ENCODE results near the gene FUT7. TPM values are rescaled to one million over a fixed set of nuclear protein-coding genes. Genes with fewer than 3 reads are reported as not detected.

FUT7 gene
- total and polyA plus RNA-seq, 2 donors (not counting 1 experiment from before 2014, with no cell fraction given): not detected

- no peaks in the 10 kb centered on the region for H3K79me2 ChIP-seq (ENCODE audit: control insufficient read depth, insufficient read depth, low read length)
- peaks cover 11% of the 10 kb centered on the region for H3K36me3 ChIP-seq (ENCODE audit: control insufficient read depth, insufficient read depth, low read length)
- no peaks in the 10 kb centered on the region for H3K9me3 ChIP-seq (ENCODE audit: control insufficient read depth, insufficient read depth, low read depth, low read length)
- no peak overlapping the region for H3K4me2 ChIP-seq (ENCODE audit: extremely low read depth, insufficient read depth, low read length)
- no peaks in the 10 kb centered on the region for H3K27me3 ChIP-seq (ENCODE audit: control insufficient read depth, insufficient read depth, low read length)
- no peak for DNase-seq (ENCODE audit: low read depth in 2 of 2)
- no peak overlapping the region for H3K9ac ChIP-seq (ENCODE audit: insufficient read depth, low read length)
- H4K20me1 ChIP-seq (ENCODE audit: control insufficient read depth, extremely low read depth, insufficient read depth, low read length): no peaks in the 10 kb centered on the region
- H3K4me1 ChIP-seq (ENCODE audit: control insufficient read depth, extremely low read depth, insufficient read depth, low read length): no peaks in the 10 kb centered on the region
- H3K4me3 ChIP-seq (replicated peaks in 1 of 4; ENCODE audit: control extremely low read depth in 1 of 4, insufficient read depth in 1 of 4, low read depth in 3 of 4, low read length in 4 of 4): no peak overlapping the region
- no peak for TF ChIP-seq CTCF (conservative IDR thresholded peaks at IDR 0.05 in 1 of 2, IDR thresholded peaks at IDR 0.05 in 1 of 2; ENCODE audit: low read depth in 1 of 2, low read length in 2 of 2)
- no peak for TF ChIP-seq EZH2 (IDR thresholded peaks at IDR 0.05; ENCODE audit: low read length, missing control alignments)
- H3K27ac ChIP-seq (ENCODE audit: insufficient read depth, low read length): no peak overlapping the region
- no peak overlapping the region for H2AFZ ChIP-seq (ENCODE audit: low read length)
These were observed 5.1 kb upstream of the FUT7 start for GRCh38 chr9:137037035-137037434.

- Histone ChIP-seq H3K9ac (ENCODE audit: insufficient read depth, low read length) (no peak overlapping the region), H4K20me1 (ENCODE audit: control insufficient read depth, extremely low read depth, insufficient read depth, low read length) (no peaks in the 10 kb centered on the region), H3K27me3 (ENCODE audit: control insufficient read depth, insufficient read depth, low read length) (no peaks in the 10 kb centered on the region), H3K36me3 (ENCODE audit: control insufficient read depth, insufficient read depth, low read length) (peaks cover 11% of the 10 kb centered on the region), H3K4me2 (ENCODE audit: extremely low read depth, insufficient read depth, low read length) (no peak overlapping the region), H3K4me3 (replicated peaks in 1 of 4; ENCODE audit: control extremely low read depth in 1 of 4, insufficient read depth in 1 of 4, low read depth in 3 of 4, low read length in 4 of 4) (no peak overlapping the region), H3K79me2 (ENCODE audit: control insufficient read depth, insufficient read depth, low read length) (no peaks in the 10 kb centered on the region), H3K4me1 (ENCODE audit: control insufficient read depth, extremely low read depth, insufficient read depth, low read length) (no peaks in the 10 kb centered on the region), H2AFZ (ENCODE audit: low read length) (no peak overlapping the region), H3K27ac (ENCODE audit: insufficient read depth, low read length) (no peak overlapping the region), H3K9me3 (ENCODE audit: control insufficient read depth, insufficient read depth, low read depth, low read length) (no peaks in the 10 kb centered on the region)
- no peak for TF ChIP-seq EZH2 (IDR thresholded peaks at IDR 0.05; ENCODE audit: low read length, missing control alignments)
- no peak for TF ChIP-seq CTCF (conservative IDR thresholded peaks at IDR 0.05 in 1 of 2, IDR thresholded peaks at IDR 0.05 in 1 of 2; ENCODE audit: low read depth in 1 of 2, low read length in 2 of 2)
- DNase-seq (ENCODE audit: low read depth in 2 of 2): no peak
These were observed 4.0 kb upstream of the FUT7 start for GRCh38 chr9:137035937-137036336.

- H2AFZ ChIP-seq (ENCODE audit: low read length): no peak overlapping the region
- peaks cover 9% of the 10 kb centered on the region for H3K36me3 ChIP-seq (ENCODE audit: control insufficient read depth, insufficient read depth, low read length)
- TF ChIP-seq CTCF (conservative IDR thresholded peaks at IDR 0.05 in 1 of 2, IDR thresholded peaks at IDR 0.05 in 1 of 2; ENCODE audit: low read depth in 1 of 2, low read length in 2 of 2): no peak
- no peaks in the 10 kb centered on the region for H4K20me1 ChIP-seq (ENCODE audit: control insufficient read depth, extremely low read depth, insufficient read depth, low read length)
- no peaks in the 10 kb centered on the region for H3K4me1 ChIP-seq (ENCODE audit: control insufficient read depth, extremely low read depth, insufficient read depth, low read length)
- H3K9ac ChIP-seq (ENCODE audit: insufficient read depth, low read length): no peak overlapping the region
- DNase-seq (ENCODE audit: low read depth in 2 of 2): no peak
- no peak overlapping the region for H3K27ac ChIP-seq (ENCODE audit: insufficient read depth, low read length)
- no peaks in the 10 kb centered on the region for H3K9me3 ChIP-seq (ENCODE audit: control insufficient read depth, insufficient read depth, low read depth, low read length)
- H3K27me3 ChIP-seq (ENCODE audit: control insufficient read depth, insufficient read depth, low read length): no peaks in the 10 kb centered on the region
- H3K4me2 ChIP-seq (ENCODE audit: extremely low read depth, insufficient read depth, low read length): no peak overlapping the region
- H3K4me3 ChIP-seq (replicated peaks in 1 of 4; ENCODE audit: control extremely low read depth in 1 of 4, insufficient read depth in 1 of 4, low read depth in 3 of 4, low read length in 4 of 4): no peak overlapping the region
- no peaks in the 10 kb centered on the region for H3K79me2 ChIP-seq (ENCODE audit: control insufficient read depth, insufficient read depth, low read length)
These were observed 3.6 kb upstream of the FUT7 start for GRCh38 chr9:137035507-137035834.
